Mononuclear cell (primary cell): Measurements from ENCODE around the gene GJB5. TPM values are rescaled to one million over a fixed set of nuclear protein-coding genes. Genes with fewer than 3 reads are reported as not detected.
"Not testable (repeated sequence)": the region's sequence is repeated elsewhere in the genome, so short reads cannot be mapped to it uniquely, and the experiment has no call there.

Experiments
- H3K27me3 ChIP-seq: 2 replicates; pipeline ENCODE4 v1.6.0; 2011; ENCODE audit warnings: low read length, control low read depth; ENCODE audit not compliant: insufficient read depth
- H3K4me1 ChIP-seq: 2 replicates; pipeline ENCODE4 v1.5.1; 2011; ENCODE audit warnings: mild to moderate bottlenecking, low read length, control low read depth; ENCODE audit not compliant: insufficient read depth
- H3K4me3 ChIP-seq: 2 replicates; pipeline ENCODE4 v1.5.1; 2011; ENCODE audit warnings: mild to moderate bottlenecking, low read length, moderate library complexity
- H3K9me3 ChIP-seq: 2 replicates; pipeline ENCODE4 v1.5.1; 2011; ENCODE audit warnings: low read depth, mild to moderate bottlenecking, control low read depth, low read length
- total RNA-seq: library from RNA; depleted of rRNA; stranded (reverse); fragments of >200 nt; gene quantifications from one replicate; pipeline ENCODE4 v1.2.3, GENCODE V29; 2012

The GJB5 gene
- total RNA-seq, 1 donor, result not detected

DNA sequence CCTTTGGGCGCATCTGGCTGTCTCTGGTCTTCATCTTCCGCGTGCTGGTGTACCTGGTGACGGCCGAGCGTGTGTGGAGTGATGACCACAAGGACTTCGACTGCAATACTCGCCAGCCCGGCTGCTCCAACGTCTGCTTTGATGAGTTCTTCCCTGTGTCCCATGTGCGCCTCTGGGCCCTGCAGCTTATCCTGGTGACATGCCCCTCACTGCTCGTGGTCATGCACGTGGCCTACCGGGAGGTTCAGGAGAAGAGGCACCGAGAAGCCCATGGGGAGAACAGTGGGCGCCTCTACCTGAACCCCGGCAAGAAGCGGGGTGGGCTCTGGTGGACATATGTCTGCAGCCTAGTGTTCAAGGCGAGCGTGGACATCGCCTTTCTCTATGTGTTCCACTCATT, 2.5 kb downstream of the GJB5 start:
- Histone ChIP-seq H3K4me3 (no peak overlapping the region), H3K9me3 (no peaks in the 10 kb centered on the region), H3K27me3 (no peaks in the 10 kb centered on the region), H3K4me1 (no peaks in the 10 kb centered on the region)

GRCh38 chr1:34758751-34759150, 3.9 kb downstream of the GJB5 start:
- no peaks in the 10 kb centered on the region for H3K27me3 ChIP-seq

DNA sequence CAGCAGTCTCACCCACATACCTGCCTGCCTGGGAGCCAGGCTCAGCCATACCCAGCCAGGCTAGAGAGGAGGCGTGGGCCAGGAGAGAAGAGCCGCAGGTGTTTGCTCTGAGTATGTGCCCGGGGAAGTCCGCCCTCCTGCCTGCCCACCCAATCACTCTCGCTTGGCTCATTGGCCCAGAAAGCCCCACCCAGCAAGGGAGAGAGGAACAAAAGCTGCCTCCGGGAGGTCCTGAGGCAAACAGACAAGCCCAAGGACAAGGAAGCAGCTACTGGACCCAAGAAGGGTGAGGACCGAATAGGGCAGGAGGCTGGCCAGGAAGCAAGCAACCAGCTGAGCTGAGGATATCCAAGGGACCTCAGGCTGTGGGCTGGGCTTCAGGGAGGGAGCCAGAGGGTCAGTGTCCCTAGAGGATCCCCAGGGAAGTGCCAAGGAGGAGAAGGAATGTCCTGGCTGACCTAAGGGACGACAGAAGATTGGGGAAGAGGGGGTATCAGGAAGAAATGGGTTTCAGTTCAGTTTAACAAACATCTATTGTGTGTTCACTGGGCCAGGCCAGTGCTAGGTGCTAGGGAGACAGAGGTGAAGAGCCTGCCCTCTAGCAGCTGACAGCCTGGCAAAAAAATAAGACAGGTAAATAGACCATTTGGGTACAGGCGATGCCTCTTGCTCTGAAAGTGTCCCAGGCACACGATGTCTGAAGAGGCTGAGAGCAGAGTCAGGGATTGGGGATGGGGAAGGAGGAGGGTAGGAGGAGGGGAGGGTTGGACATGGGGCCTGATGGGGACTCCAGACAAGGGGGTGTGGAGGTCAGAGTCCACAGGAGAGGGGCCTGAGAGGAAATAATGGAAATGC, 4.9 kb downstream of the GJB5 start, which contains the start of gene GJB4:
GJB4 (plus strand) TSS at position 238 of the 855 bp plus-strand sequence. CDS start 1,515 bp downstream, outside the sequence.
- H3K27me3 ChIP-seq, result no peaks in the 10 kb centered on the region
- no peaks in the 10 kb centered on the region for H3K4me1 ChIP-seq
- H3K4me3 ChIP-seq, result no peak within 1 kb of the TSS
- H3K9me3 ChIP-seq, result no peaks in the 10 kb centered on the region

More at GRCh38 chr1:34758751-34759150, 3.9 kb downstream of the GJB5 start:
- no peaks in the 10 kb centered on the region for H3K4me1 ChIP-seq
- H3K9me3 ChIP-seq, result no peaks in the 10 kb centered on the region
- H3K4me3 ChIP-seq, result no peak overlapping the region

DNA sequence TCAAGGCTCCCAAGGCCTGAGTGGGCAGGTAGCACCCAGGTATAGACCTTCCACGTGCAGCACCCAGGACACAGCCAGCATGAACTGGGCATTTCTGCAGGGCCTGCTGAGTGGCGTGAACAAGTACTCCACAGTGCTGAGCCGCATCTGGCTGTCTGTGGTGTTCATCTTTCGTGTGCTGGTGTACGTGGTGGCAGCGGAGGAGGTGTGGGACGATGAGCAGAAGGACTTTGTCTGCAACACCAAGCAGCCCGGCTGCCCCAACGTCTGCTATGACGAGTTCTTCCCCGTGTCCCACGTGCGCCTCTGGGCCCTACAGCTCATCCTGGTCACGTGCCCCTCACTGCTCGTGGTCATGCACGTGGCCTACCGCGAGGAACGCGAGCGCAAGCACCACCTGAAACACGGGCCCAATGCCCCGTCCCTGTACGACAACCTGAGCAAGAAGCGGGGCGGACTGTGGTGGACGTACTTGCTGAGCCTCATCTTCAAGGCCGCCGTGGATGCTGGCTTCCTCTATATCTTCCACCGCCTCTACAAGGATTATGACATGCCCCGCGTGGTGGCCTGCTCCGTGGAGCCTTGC, 6.4 kb downstream of the GJB5 start:
- Histone ChIP-seq H3K4me1 (no peaks in the 10 kb centered on the region), H3K4me3 (no peak overlapping the region), H3K27me3 (no peaks in the 10 kb centered on the region), H3K9me3 (no peaks in the 10 kb centered on the region)

- H3K27me3 ChIP-seq, result no peaks in the 10 kb centered on the region
- no peaks in the 10 kb centered on the region for H3K4me1 ChIP-seq
- no peaks in the 10 kb centered on the region for H3K9me3 ChIP-seq
- no peak overlapping the region for H3K4me3 ChIP-seq
Observed at GRCh38 chr1:34761776-34762307, 7.0 kb downstream of the GJB5 start.

GRCh38 chr1:34762474-34763141, 7.8 kb downstream of the GJB5 start:
- H3K4me1 ChIP-seq, result no peaks in the 10 kb centered on the region
- H3K4me3 ChIP-seq, result no peak overlapping the region
- H3K9me3 ChIP-seq, result no peaks in the 10 kb centered on the region
- H3K27me3 ChIP-seq, result no peaks in the 10 kb centered on the region

DNA sequence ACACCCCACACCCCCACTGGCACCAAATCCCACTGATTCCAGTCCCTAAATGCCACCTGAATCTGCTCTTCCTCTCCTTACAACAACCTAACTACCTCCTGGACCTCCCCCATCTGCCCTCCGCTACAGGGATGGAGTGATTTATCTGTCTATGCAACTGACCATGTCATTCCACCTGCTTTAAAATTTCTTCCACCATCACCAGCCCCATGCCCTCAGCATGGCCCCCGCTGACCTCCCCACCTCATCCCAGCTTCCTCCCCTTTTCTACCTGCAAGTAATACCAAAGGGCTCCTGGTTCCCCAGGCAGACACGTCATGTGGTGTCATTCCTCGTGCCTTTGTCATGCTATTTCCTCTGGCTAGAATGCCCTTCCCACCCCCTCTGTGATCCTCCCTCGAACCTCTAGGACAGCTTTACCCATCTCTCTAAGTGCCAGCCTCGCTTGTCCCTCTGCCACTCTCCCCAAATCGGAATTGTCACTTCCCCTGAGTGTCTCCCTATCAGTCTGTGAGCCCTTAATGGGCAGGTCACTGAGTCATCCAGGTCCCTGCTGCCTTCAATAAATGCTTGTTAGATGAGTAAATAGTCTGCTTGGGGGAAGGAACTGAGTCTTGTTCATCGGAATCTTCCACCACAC, 8.4 kb downstream of the GJB5 start:
- H3K9me3 ChIP-seq, result no peaks in the 10 kb centered on the region
- H3K27me3 ChIP-seq, result no peaks in the 10 kb centered on the region
- H3K4me3 ChIP-seq, result no peak overlapping the region
- no peaks in the 10 kb centered on the region for H3K4me1 ChIP-seq

- Histone ChIP-seq H3K4me1 (no peaks in the 10 kb centered on the region), H3K4me3 (no peak overlapping the region), H3K9me3 (no peaks in the 10 kb centered on the region), H3K27me3 (no peaks in the 10 kb centered on the region)
Observed at GRCh38 chr1:34768856-34769255, 14.0 kb downstream of the GJB5 start.

- Histone ChIP-seq H3K9me3 (no peaks in the 10 kb centered on the region), H3K27me3 (no peaks in the 10 kb centered on the region), H3K4me3 (no peak overlapping the region), H3K4me1 (no peaks in the 10 kb centered on the region)
Observed at GRCh38 chr1:34770891-34771504, 16.2 kb downstream of the GJB5 start.

- Histone ChIP-seq H3K27me3 (no peaks in the 10 kb centered on the region), H3K4me1 (no peaks in the 10 kb centered on the region), H3K9me3 (no peaks in the 10 kb centered on the region), H3K4me3 (no peak overlapping the region)
Observed at GRCh38 chr1:34771573-34772371, 16.9 kb downstream of the GJB5 start.

GRCh38 chr1:34773114-34773513, 18.3 kb downstream of the GJB5 start:
- H3K9me3 ChIP-seq, H3K4me1 ChIP-seq, H3K4me3 ChIP-seq, H3K27me3 ChIP-seq: not testable (repeated sequence)

DNA sequence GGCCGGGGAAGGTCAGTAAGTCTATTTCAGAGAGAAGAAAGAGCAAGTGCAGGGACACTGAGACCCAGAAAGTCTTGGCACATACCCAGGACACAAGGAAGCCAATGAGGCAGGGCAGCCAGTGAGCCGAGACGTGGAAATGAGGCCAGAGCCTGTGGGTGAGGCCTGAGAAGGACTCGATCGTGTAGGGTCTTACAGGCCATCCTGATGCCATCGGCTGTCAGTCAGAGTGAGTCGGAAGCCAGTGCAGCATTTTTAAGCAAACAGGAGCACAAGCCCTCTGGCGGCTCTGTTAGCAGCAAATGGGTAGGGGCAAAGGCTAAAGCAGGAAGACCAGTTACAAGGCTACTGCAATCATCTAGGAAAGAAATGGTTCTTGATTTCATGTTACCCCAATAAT, 20.1 kb downstream of the GJB5 start:
- no peaks in the 10 kb centered on the region for H3K4me1 ChIP-seq
- H3K27me3 ChIP-seq, result peaks cover 11% of the 10 kb centered on the region
- no peaks in the 10 kb centered on the region for H3K9me3 ChIP-seq
- no peak overlapping the region for H3K4me3 ChIP-seq

DNA sequence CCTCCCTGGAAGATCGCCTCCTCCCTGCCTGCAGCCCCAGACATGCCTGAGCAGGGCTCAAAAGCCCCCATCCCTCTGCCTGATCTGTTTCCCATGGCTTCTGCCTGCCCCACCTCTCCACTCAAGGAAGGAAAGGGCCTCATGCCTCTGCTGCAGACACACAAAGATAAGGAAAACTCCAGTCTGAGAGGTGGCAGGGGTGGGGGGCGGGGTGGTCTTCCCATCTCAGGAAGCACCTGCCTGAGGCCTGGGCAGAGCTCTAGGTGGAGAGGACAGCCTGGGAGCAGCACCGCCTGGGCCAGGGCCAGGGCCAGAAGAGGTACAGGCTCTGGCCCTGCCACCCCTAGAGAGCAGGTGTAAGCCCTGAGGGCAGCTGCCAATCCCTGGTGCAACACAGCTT, 22.1 kb downstream of the GJB5 start:
- peaks cover 5% of the 10 kb centered on the region for H3K4me1 ChIP-seq
- no peaks in the 10 kb centered on the region for H3K9me3 ChIP-seq
- H3K4me3 ChIP-seq, result no peak overlapping the region
- H3K27me3 ChIP-seq, result peaks cover 28% of the 10 kb centered on the region
